HCT116 (cell line): ENCODE data around the gene EIF2A. TPM values are rescaled to one million over a fixed set of nuclear protein-coding genes. Genes with fewer than 3 reads are reported as not detected.

ENCODE experiments used
- ATAC-seq: fragments of 200-7000 bp; cut with Tn5 transposase; 2 replicates; pipeline ENCODE4 v1.9.1; 2020; ENCODE audit warnings: mild to moderate bottlenecking, moderate library complexity
- BruUV-seq: library from RNA; stranded (reverse); fragments of 400-500 nt; replicated peaks from 2 replicates; lab custom pipeline; 2021; lab: Mats Ljungman, UMichigan
- CTCF ChIA-PET: fragments of 300-600 bp; sonication (Branson Sonifier 250); formaldehyde crosslinking; loops from one replicate; lab custom pipeline; 2021; ENCODE audit warnings: antibody characterized with exemption; lab: Charles Lee
- POLR2A ChIA-PET: fragments of 300-600, 350-600 bp; sonication (Branson Sonifier 250); formaldehyde crosslinking; loops from one replicate; lab custom pipeline; 2021; ENCODE audit warnings: antibody characterized with exemption; lab: Charles Lee
- RAD21 ChIA-PET, 2 experiments: fragments of 300-600 bp; sonication (Branson Sonifier 250); formaldehyde crosslinking; loops; one replicate each; lab custom pipeline; 2023; ENCODE audit warnings: low total read pairs in 2 of 2; ENCODE audit not compliant: uncharacterized antibody in 2 of 2, unreplicated experiment in 2 of 2, low non-redundant PET in 1 of 2; lab: Charles Lee
- DNase-seq: peaks from one replicate; pipeline ENCODE4 v3.0.0-alpha.2; 2010; ENCODE audit warnings: low read depth, low spot score
- H2AFZ ChIP-seq: fragments of 200-600 bp; shearing (Covaris generic), sonication (generic); 2 replicates; pipeline ENCODE4 v1.6.1; 2017; ENCODE audit warnings: low read depth, mixed run types, mixed read lengths, antibody characterized with exemption, low read length; ENCODE audit not compliant: poor library complexity, severe bottlenecking
- H3K27ac ChIP-seq: 2 replicates; pipeline ENCODE4 v1.5.1; 2012; ENCODE audit warnings: low read depth, low read length
- H3K27me3 ChIP-seq: fragments of 200-600 bp; sonication (generic); 2 replicates; pipeline ENCODE4 v1.6.1; 2016; ENCODE audit warnings: mixed run types, low read length, mixed read lengths; ENCODE audit not compliant: insufficient read depth
- H3K36me3 ChIP-seq, 2 experiments: fragments of 200-500 bp in 1 of 2; fragments of 200-600 bp in 1 of 2; sonication (Bioruptor generic) in 1 of 2; sonication (generic) in 1 of 2; 2 replicates each; pipeline versions ENCODE4 v1.5.1 to v1.6.1; 2014 to 2016; ENCODE audit warnings: low read length in 2 of 2, inconsistent platforms in 1 of 2, mixed read lengths in 1 of 2, mixed run types in 1 of 2; ENCODE audit not compliant: insufficient read depth in 2 of 2, control insufficient read depth in 1 of 2
- H3K4me1 ChIP-seq, 2 experiments: fragments of 200-600 bp in 1 of 2; sonication (generic) in 1 of 2; 2 replicates each; pipeline versions ENCODE4 v1.5.1 to v1.6.1; 2012 to 2017; ENCODE audit warnings: low read length in 2 of 2, inconsistent platforms in 1 of 2, mild to moderate bottlenecking in 1 of 2, mixed read lengths in 1 of 2, mixed run types in 1 of 2, moderate library complexity in 1 of 2; ENCODE audit not compliant: insufficient read depth in 2 of 2, control insufficient read depth in 1 of 2
- H3K4me2 ChIP-seq: fragments of 200-600 bp; sonication (generic); 2 replicates; pipeline ENCODE4 v1.6.1; 2017; ENCODE audit warnings: mixed run types, low read length, mixed read lengths
- H3K4me3 ChIP-seq, 2 experiments: fragments of 200-600 bp in 1 of 2; sonication (generic) in 1 of 2; replicated peaks in 1 of 2; 2 replicates each; pipeline ENCODE4 v1.5.1; 2011 to 2016; ENCODE audit warnings: low read length in 2 of 2, control low read depth in 1 of 2, low read depth in 1 of 2, mild to moderate bottlenecking in 1 of 2, mixed read lengths in 1 of 2, mixed run types in 1 of 2
- H3K79me2 ChIP-seq: fragments of 200-600 bp; sonication (generic); 2 replicates; pipeline ENCODE4 v1.6.1; 2017; ENCODE audit warnings: mild to moderate bottlenecking, mixed run types, low read length, moderate library complexity, mixed read lengths; ENCODE audit not compliant: insufficient read depth
- H3K9ac ChIP-seq: fragments of 200-600 bp; sonication (generic); 2 replicates; pipeline ENCODE4 v1.6.1; 2016; ENCODE audit warnings: low read length, mixed read lengths
- H3K9me2 ChIP-seq: fragments of 200-600 bp; sonication (generic), shearing (Covaris generic); 2 replicates; pipeline ENCODE4 v1.6.1; 2017; ENCODE audit warnings: mixed run types, mild to moderate bottlenecking, moderate library complexity; ENCODE audit not compliant: insufficient read depth
- H3K9me3 ChIP-seq, 2 experiments: fragments of 200-500 bp in 1 of 2; fragments of 200-600 bp in 1 of 2; sonication (Bioruptor generic) in 1 of 2; sonication (generic) in 1 of 2; 2 replicates each; pipeline ENCODE4 v1.6.1; 2014 to 2017; ENCODE audit warnings: low read length in 2 of 2, mixed read lengths in 2 of 2, inconsistent platforms in 1 of 2, low read depth in 1 of 2, mild to moderate bottlenecking in 1 of 2, mixed run types in 1 of 2, moderate library complexity in 1 of 2; ENCODE audit not compliant: control insufficient read depth in 1 of 2, insufficient read depth in 1 of 2
- H4K20me1 ChIP-seq: fragments of 200-600 bp; sonication (generic), shearing (Covaris generic); 2 replicates; pipeline ENCODE4 v1.6.1; 2017; ENCODE audit warnings: mixed run types, mild to moderate bottlenecking, moderate library complexity; ENCODE audit not compliant: insufficient read depth
- CBX3 ChIP-seq: IDR thresholded peaks from 2 replicates; pipeline ENCODE4 v1.6.1; 2012; ENCODE audit warnings: low read depth
- EZH2phosphoT487 ChIP-seq: fragments of 200-600 bp; IDR thresholded peaks from 2 replicates; pipeline ENCODE4 v1.6.1; 2018; ENCODE audit warnings: antibody characterized with exemption, borderline replicate concordance
- RAD21 ChIP-seq: IDR thresholded peaks from 2 replicates; pipeline ENCODE4 v1.6.1; 2012; ENCODE audit warnings: low read depth, mild to moderate bottlenecking
- SP1 ChIP-seq: IDR thresholded peaks from 2 replicates; pipeline ENCODE4 v1.6.1; 2012; ENCODE audit warnings: low read depth
- TCF7L2 ChIP-seq: IDR thresholded peaks from 2 replicates; pipeline ENCODE4 v1.7.0; 2011; ENCODE audit warnings: borderline replicate concordance, inconsistent platforms; ENCODE audit not compliant: insufficient read depth, insufficient read length; ENCODE audit errors: extremely low read depth
- intact Hi-C: fragments of 100-400 bp; cut with micrococcal nuclease; formaldehyde crosslinking; loops from 2 replicates; pipeline ENCODE4 v1.10.0; 2022
- total RNA-seq: library from RNA; stranded (reverse); gene quantifications from one replicate; pipeline ENCODE4 v1.2.1, GENCODE V29; 2021; ENCODE audit not compliant: unreplicated experiment
- TF ChIP-seq, protein P1 (sequence below): IDR thresholded peaks from 2 replicates; pipeline ENCODE4 v1.6.1; 2012
- TF ChIP-seq, protein P2 (sequence below): IDR thresholded peaks from 2 replicates; pipeline ENCODE4 v1.6.1; 2012; ENCODE audit warnings: low read depth
- TF ChIP-seq, protein P3 (sequence below), 3 experiments: fragments of 200-600 bp in 1 of 3; sonication (generic) in 1 of 3; IDR thresholded peaks in 2 of 3; conservative IDR thresholded peaks in 1 of 3; 2 replicates each; pipeline ENCODE4 v1.5.1; 2012 to 2017; ENCODE audit warnings: low read depth in 2 of 3, low read length in 2 of 3, antibody characterized with exemption in 1 of 3, borderline replicate concordance in 1 of 3, control low read depth in 1 of 3, mild to moderate bottlenecking in 1 of 3, mixed read lengths in 1 of 3, mixed run types in 1 of 3, moderate library complexity in 1 of 3; ENCODE audit not compliant: insufficient read depth in 1 of 3

EIF2A gene
- total RNA-seq, 1 experiment from 2014 or later, result 126 TPM

DNA sequence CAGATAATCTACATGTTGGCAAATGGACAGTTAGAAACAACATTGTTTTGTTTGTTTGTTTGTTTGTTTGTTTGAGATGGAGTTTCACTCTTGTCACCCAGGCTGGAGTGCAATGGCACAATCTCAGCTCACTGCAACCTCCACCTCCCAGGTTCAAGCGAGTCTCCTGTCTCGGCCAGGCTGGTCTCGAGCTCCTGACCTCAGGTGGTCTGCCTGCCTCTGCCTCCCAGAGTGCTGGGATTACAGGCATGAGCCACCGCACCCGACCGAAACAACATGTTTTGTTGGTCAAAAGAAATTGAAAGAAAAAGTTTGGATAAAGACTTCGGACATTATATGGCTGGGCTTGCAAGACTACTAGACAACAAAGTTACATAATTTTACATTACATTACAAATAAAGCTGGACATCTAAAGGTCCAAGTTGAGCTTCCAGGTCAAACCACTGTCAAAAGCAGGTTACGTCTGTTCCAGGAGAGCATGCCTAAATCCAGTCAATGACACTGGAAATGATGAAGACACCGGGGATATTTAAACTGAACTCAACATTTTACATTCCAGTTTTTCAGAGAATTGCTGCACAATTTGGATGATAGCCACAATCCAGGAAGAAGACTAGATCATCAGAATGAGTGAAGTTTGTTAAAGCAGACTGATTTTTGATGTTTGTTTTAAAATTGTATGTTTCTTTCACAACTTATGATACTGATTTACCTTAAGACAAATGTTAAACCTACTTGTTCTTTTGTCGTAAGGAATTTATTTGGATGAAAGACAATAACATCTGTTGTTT is 18.9 kb upstream of the EIF2A start (continued):
- TF ChIP-seq, protein P1, sequence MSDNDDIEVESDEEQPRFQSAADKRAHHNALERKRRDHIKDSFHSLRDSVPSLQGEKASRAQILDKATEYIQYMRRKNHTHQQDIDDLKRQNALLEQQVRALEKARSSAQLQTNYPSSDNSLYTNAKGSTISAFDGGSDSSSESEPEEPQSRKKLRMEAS, result no peak
- TF ChIP-seq, all 23 proteins: peak for 0

DNA sequence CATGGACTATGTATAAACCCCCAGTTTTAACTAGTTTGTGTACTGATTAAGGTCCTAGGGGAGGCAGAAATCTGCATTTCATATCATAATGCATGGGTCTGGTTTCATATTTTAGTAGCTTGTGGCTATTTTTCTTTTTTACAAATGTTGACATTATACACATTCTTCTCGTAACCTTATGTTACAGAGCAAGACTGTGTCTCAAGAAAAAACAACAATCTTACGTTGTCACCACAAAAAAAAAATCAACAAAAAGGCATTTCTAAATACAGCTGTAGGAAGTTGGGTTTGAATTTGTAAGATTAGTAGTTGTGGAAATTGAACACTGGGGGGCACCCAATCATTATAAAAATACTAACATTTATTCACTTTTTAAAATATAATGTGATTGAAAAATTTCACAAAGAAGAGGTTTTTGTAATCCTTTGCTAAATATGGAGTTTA is 18.2 kb upstream of the EIF2A start:
- no peaks in the 10 kb centered on the region for H3K4me1 ChIP-seq
- intact Hi-C loops, result loop anchor here (2.0 to 5.0 kb wide), 3 partner anchors 194 to 618 kb away; no protein-coding TSS in a partner anchor
- no peaks in the 10 kb centered on the region for H3K9me2 ChIP-seq
- ChIA-PET CTCF (interaction anchor here (0.9 to 1.7 kb wide), 3 partner anchors 33 to 622 kb away, joined by 3 to 10 read pairs (median 4); no protein-coding TSS in a partner anchor), POLR2A (no interaction called here), RAD21 (interaction anchor here in 1 of 2 experiments (2.0 kb wide), 1 partner anchor 336 kb away, joined by 5 read pairs; no protein-coding TSS in a partner anchor)
- TF ChIP-seq EZH2phosphoT487, result no peak
- TF ChIP-seq RAD21, result peak; percentile 65
- TF ChIP-seq CBX3, result no peak
- no peak for TF ChIP-seq TCF7L2
- TF ChIP-seq SP1, result no peak
- TF ChIP-seq, protein P2, sequence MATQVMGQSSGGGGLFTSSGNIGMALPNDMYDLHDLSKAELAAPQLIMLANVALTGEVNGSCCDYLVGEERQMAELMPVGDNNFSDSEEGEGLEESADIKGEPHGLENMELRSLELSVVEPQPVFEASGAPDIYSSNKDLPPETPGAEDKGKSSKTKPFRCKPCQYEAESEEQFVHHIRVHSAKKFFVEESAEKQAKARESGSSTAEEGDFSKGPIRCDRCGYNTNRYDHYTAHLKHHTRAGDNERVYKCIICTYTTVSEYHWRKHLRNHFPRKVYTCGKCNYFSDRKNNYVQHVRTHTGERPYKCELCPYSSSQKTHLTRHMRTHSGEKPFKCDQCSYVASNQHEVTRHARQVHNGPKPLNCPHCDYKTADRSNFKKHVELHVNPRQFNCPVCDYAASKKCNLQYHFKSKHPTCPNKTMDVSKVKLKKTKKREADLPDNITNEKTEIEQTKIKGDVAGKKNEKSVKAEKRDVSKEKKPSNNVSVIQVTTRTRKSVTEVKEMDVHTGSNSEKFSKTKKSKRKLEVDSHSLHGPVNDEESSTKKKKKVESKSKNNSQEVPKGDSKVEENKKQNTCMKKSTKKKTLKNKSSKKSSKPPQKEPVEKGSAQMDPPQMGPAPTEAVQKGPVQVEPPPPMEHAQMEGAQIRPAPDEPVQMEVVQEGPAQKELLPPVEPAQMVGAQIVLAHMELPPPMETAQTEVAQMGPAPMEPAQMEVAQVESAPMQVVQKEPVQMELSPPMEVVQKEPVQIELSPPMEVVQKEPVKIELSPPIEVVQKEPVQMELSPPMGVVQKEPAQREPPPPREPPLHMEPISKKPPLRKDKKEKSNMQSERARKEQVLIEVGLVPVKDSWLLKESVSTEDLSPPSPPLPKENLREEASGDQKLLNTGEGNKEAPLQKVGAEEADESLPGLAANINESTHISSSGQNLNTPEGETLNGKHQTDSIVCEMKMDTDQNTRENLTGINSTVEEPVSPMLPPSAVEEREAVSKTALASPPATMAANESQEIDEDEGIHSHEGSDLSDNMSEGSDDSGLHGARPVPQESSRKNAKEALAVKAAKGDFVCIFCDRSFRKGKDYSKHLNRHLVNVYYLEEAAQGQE, result no peak
- TF ChIP-seq, protein P3, sequence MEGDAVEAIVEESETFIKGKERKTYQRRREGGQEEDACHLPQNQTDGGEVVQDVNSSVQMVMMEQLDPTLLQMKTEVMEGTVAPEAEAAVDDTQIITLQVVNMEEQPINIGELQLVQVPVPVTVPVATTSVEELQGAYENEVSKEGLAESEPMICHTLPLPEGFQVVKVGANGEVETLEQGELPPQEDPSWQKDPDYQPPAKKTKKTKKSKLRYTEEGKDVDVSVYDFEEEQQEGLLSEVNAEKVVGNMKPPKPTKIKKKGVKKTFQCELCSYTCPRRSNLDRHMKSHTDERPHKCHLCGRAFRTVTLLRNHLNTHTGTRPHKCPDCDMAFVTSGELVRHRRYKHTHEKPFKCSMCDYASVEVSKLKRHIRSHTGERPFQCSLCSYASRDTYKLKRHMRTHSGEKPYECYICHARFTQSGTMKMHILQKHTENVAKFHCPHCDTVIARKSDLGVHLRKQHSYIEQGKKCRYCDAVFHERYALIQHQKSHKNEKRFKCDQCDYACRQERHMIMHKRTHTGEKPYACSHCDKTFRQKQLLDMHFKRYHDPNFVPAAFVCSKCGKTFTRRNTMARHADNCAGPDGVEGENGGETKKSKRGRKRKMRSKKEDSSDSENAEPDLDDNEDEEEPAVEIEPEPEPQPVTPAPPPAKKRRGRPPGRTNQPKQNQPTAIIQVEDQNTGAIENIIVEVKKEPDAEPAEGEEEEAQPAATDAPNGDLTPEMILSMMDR (IDR thresholded peaks at IDR 0.05 in 2 of 3, conservative IDR thresholded peaks at IDR 0.05 in 1 of 3; ENCODE audit: borderline replicate concordance in 1 of 3, insufficient read depth in 1 of 3, low read depth in 2 of 3, low read length in 2 of 3), result peak; percentile 18 to 44 (median 35); a peak in 2 of 6 replicates
- no peak overlapping the region for H3K27ac ChIP-seq
- no peak overlapping the region for H2AFZ ChIP-seq
- no peaks in the 10 kb centered on the region for H3K9me3 ChIP-seq
- ATAC-seq (no peak; the same call in 1 of the 2 replicates), DNase-seq (no peak)
- H3K27me3 ChIP-seq, result no peaks in the 10 kb centered on the region
- H3K36me3 ChIP-seq, result no peaks in the 10 kb centered on the region
- H3K79me2 ChIP-seq, result no peaks in the 10 kb centered on the region
- no TSS peak for BruUV-seq
- H4K20me1 ChIP-seq, result no peaks in the 10 kb centered on the region
- H3K4me3 ChIP-seq, result no peak overlapping the region
- H3K4me2 ChIP-seq, result no peak overlapping the region
- no peak overlapping the region for H3K9ac ChIP-seq
